Measurements from ENCODE around the gene LSMEM2.
A peak's percentile ranks its signal among the peaks of the same experiment; 100 is the strongest.
"Not testable (repeated sequence)": the region's sequence is repeated elsewhere in the genome, so short reads cannot be mapped to it uniquely, and the experiment has no call there.

LSMEM2 gene

DNA sequence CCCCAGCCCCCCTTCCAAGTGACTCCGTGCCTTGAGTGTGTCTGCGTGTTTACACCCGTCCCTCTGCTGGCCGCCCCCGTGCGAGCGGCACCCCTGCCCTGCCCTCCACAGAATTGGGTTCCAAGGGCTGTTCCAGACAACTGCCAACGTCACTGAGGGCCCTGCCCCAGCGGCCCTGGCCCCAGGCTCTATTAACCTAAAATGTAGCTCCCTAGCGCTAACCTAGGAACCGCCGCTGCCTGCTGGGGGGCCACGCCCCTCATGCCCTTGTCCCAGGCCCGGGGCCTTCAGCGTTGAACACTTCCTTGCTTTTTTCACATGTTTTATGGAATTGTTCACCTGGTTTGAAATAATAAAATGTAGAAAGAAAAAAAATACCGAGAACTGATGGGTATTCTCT lies 19.9 kb upstream of the LSMEM2 start:
- Histone ChIP-seq H2AFZ (ENCODE audit: low read length, unreplicated experiment) (no peak overlapping the region), H3K4me3 (ENCODE audit: low read depth, low read length) (no peak overlapping the region), H3K27me3 (ENCODE audit: insufficient read depth, low read length) (no peaks in the 10 kb centered on the region), H3K27ac (ENCODE audit: low read depth, low read length) (no peak overlapping the region), H3K79me2 (ENCODE audit: control insufficient read depth, insufficient read depth, low read length, unreplicated experiment) (peaks cover 14% of the 10 kb centered on the region), H3K36me3 (ENCODE audit: insufficient read depth, low read length) (peaks cover 10% of the 10 kb centered on the region), H3K4me1 (ENCODE audit: control insufficient read depth, insufficient read depth, low read length, unreplicated experiment) (peaks cover 36% of the 10 kb centered on the region)

DNA sequence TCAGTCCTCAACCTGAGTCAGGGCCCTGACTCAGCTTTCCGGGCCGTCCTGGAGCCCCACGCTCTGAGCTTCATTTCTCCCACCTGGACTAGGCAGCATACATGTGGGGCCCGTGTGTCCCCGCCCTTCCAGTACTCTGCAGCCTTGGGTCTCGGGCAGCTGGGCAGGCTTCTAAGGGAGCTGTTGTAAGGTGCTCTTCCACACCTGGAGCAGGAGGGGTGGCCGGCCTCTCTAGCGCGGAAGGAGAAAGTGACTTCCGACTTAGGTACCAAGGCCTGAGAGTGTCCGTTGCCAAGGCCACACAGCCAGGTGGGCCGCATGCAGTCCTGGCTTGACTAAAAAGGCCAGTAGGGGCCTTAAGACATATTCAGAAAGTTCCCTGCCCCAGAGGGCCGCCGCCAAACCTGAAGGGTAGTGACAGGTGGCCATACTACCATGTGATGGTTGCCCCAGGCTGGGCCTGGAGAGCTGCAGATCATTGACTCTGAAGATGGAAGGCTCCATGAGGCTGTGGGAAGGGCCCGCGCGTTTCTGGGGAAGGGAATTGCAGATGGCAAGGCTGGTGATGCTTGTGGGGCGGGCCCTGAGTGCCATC lies 19.4 kb upstream of the LSMEM2 start:
- H2AFZ ChIP-seq (ENCODE audit: low read length, unreplicated experiment): no peak overlapping the region
- H3K4me3 ChIP-seq (ENCODE audit: low read depth, low read length): no peak overlapping the region
- H3K27ac ChIP-seq (ENCODE audit: low read depth, low read length): peak overlapping the region; percentile 40; the same call in 1 of the 2 replicates

DNA sequence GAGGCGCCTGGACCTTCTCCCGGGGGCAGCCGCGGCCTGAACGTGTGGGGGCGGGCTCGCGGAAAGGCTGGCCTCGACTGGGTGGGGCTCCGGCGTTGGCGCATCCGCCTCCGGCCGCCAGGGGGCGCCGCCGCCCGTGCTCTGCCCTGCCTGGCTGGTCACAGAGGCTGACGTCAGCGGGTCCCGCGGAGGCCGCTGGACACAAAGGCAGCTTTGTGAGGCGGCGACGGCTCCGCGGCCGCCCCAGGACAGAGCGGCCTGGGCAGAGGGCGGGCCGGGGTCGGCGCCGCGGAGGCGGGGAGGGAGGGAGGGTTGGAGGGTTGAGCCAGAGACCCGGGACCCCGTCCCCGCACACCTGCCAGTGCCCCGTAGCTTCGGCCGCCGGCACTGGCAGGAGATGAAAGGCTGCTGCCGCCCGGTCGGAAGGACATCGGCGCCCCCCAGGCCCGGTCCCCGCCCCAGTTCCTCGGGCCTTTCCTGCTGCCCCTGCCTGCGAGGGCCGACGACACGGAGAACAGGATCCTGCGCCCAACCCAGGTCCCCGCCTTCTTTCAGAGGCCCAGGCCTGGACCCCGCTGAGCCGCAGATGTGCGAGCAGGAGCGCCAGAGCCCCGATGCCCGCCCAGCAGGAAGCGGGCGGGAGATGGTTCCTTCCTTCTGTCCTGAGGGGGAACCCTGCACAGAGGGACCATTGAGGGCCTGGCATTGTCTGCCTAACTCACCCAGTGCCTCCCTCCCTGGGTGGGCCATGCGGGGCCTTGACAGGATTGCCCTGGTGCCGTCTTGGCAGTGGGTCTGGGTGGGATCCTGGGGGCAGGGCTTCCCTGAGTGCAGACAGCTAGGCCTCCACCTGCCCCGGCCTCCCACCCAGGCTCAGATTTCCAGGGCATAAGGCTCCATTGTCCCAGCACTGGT lies 18.6 kb upstream of the LSMEM2 start:
- Histone ChIP-seq H2AFZ (ENCODE audit: low read length, unreplicated experiment) (peak overlapping the region; percentile 17), H3K4me3 (ENCODE audit: low read depth, low read length) (peak overlapping the region; percentile 74), H3K36me3 (ENCODE audit: insufficient read depth, low read length) (peaks cover 10% of the 10 kb centered on the region), H3K27ac (ENCODE audit: low read depth, low read length) (peak overlapping the region; percentile 61), H3K4me1 (ENCODE audit: control insufficient read depth, insufficient read depth, low read length, unreplicated experiment) (peaks cover 36% of the 10 kb centered on the region), H3K27me3 (ENCODE audit: insufficient read depth, low read length) (no peaks in the 10 kb centered on the region), H3K79me2 (ENCODE audit: control insufficient read depth, insufficient read depth, low read length, unreplicated experiment) (peaks cover 7% of the 10 kb centered on the region)

More for the DNA sequence above, 19.4 kb upstream of the LSMEM2 start:
- H3K4me1 ChIP-seq (ENCODE audit: control insufficient read depth, insufficient read depth, low read length, unreplicated experiment): peaks cover 36% of the 10 kb centered on the region
- peaks cover 13% of the 10 kb centered on the region for H3K79me2 ChIP-seq (ENCODE audit: control insufficient read depth, insufficient read depth, low read length, unreplicated experiment)
- no peaks in the 10 kb centered on the region for H3K27me3 ChIP-seq (ENCODE audit: insufficient read depth, low read length)
- peaks cover 10% of the 10 kb centered on the region for H3K36me3 ChIP-seq (ENCODE audit: insufficient read depth, low read length)

DNA sequence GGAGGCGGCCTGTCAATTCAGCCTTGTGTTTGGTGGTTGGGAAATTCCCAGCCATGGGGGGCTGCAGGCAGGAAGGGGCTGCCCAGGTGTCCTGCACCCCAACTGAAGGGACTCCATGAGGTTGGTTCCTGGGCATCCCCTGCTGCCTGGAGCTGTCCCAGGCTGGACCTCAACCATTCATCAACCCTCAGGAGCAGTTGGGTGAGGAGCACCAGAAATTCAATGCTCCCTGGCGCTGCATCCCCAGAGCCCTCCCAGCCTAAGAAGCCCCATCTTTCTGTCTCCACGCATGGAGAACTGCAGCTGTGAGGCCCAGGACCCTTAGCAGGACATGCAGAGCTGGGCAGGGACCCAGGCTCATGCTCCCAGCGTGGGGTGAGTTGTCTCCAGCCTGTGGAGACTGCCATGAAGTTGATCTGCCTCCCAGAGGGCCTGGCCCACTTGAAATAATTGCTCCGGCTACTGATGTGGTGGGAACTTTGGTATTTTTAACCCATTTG lies 17.9 kb upstream of the LSMEM2 start:
- H3K4me3 ChIP-seq (ENCODE audit: low read depth, low read length): peak overlapping the region; percentile 74

DNA sequence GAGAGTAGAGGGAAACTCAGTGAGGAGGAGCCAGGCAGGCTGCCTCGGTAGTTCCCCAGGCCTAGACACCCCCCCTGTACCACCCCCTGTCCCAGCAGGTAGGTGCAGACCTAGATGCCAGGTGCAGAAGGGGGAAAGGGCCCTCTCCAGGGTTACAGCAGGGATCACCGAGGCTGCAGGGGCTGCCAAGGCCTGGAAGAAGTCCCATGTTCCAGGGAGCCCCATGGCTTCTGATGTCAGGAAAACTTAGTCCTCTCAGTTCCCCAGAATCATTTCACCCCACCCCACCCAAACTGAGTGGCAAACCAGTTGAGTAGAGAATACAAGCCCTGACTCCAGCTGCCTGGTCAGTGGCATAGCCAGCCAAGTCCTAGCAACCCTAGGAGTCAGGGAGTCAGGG lies 17.4 kb upstream of the LSMEM2 start:
- Histone ChIP-seq H3K4me3 (ENCODE audit: low read depth, low read length) (no peak overlapping the region), H3K27ac (ENCODE audit: low read depth, low read length) (no peak overlapping the region), H2AFZ (ENCODE audit: low read length, unreplicated experiment) (no peak overlapping the region), H3K27me3 (ENCODE audit: insufficient read depth, low read length) (no peaks in the 10 kb centered on the region), H3K4me1 (ENCODE audit: control insufficient read depth, insufficient read depth, low read length, unreplicated experiment) (peaks cover 35% of the 10 kb centered on the region), H3K79me2 (ENCODE audit: control insufficient read depth, insufficient read depth, low read length, unreplicated experiment) (peaks cover 4% of the 10 kb centered on the region), H3K36me3 (ENCODE audit: insufficient read depth, low read length) (peaks cover 9% of the 10 kb centered on the region)

More for the DNA sequence above, 17.9 kb upstream of the LSMEM2 start:
- H3K27me3 ChIP-seq (ENCODE audit: insufficient read depth, low read length): no peaks in the 10 kb centered on the region
- H3K27ac ChIP-seq (ENCODE audit: low read depth, low read length): no peak overlapping the region
- H3K79me2 ChIP-seq (ENCODE audit: control insufficient read depth, insufficient read depth, low read length, unreplicated experiment): peaks cover 4% of the 10 kb centered on the region
- H3K4me1 ChIP-seq (ENCODE audit: control insufficient read depth, insufficient read depth, low read length, unreplicated experiment): peaks cover 35% of the 10 kb centered on the region
- peaks cover 10% of the 10 kb centered on the region for H3K36me3 ChIP-seq (ENCODE audit: insufficient read depth, low read length)
- H2AFZ ChIP-seq (ENCODE audit: low read length, unreplicated experiment): no peak overlapping the region

DNA sequence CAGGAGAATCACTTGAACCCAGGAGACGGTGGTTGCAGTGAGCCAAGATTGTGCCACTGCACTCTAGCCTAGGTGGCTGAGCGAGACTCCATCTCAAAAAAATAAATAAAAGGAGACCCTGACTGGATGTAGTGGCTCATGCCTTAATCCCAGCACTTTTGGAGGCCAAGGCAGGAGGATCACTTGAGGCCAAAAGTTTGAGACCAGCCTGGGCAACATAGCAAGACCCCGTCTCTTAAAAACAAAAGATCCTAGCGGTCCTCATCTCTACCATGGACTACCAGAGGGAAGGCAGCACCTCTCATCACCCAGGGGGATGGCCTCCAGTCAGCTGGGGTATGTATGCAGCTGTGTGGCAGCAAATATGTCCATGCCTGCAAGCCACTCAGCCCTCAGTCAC lies 16.7 kb upstream of the LSMEM2 start:
- H2AFZ ChIP-seq (ENCODE audit: low read length, unreplicated experiment); H3K4me3 ChIP-seq (ENCODE audit: low read depth, low read length); H3K27ac ChIP-seq (ENCODE audit: low read depth, low read length); H3K36me3 ChIP-seq (ENCODE audit: insufficient read depth, low read length); H3K79me2 ChIP-seq (ENCODE audit: control insufficient read depth, insufficient read depth, low read length, unreplicated experiment); H3K27me3 ChIP-seq (ENCODE audit: insufficient read depth, low read length): not testable (repeated sequence)
- peaks cover 35% of the 10 kb centered on the region for H3K4me1 ChIP-seq (ENCODE audit: control insufficient read depth, insufficient read depth, low read length, unreplicated experiment)

DNA sequence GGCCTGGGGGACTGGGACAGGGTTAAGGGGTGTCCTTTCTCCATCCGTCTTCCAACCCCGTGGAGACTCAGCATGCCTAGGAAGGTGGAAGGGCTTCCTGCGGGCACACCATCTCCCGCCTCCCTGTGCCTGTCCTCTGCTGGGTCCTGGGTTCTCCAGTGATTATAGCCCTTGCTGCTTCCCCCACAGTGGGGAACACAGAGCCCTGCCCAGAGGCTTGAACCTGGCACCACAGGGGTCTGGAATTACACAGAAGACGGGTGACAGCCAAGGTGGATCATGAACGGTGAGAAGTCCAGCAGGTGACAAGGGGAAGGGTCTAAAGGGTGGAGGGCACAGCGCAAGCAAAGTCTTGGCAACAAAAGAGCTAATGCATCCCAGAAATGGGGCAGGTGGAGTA lies 16.1 kb upstream of the LSMEM2 start:
- Histone ChIP-seq H3K27ac (ENCODE audit: low read depth, low read length) (no peak overlapping the region), H3K27me3 (ENCODE audit: insufficient read depth, low read length) (no peaks in the 10 kb centered on the region), H3K4me1 (ENCODE audit: control insufficient read depth, insufficient read depth, low read length, unreplicated experiment) (peaks cover 35% of the 10 kb centered on the region), H3K4me3 (ENCODE audit: low read depth, low read length) (no peak overlapping the region), H2AFZ (ENCODE audit: low read length, unreplicated experiment) (no peak overlapping the region), H3K36me3 (ENCODE audit: insufficient read depth, low read length) (no peaks in the 10 kb centered on the region), H3K79me2 (ENCODE audit: control insufficient read depth, insufficient read depth, low read length, unreplicated experiment) (no peaks in the 10 kb centered on the region)

DNA sequence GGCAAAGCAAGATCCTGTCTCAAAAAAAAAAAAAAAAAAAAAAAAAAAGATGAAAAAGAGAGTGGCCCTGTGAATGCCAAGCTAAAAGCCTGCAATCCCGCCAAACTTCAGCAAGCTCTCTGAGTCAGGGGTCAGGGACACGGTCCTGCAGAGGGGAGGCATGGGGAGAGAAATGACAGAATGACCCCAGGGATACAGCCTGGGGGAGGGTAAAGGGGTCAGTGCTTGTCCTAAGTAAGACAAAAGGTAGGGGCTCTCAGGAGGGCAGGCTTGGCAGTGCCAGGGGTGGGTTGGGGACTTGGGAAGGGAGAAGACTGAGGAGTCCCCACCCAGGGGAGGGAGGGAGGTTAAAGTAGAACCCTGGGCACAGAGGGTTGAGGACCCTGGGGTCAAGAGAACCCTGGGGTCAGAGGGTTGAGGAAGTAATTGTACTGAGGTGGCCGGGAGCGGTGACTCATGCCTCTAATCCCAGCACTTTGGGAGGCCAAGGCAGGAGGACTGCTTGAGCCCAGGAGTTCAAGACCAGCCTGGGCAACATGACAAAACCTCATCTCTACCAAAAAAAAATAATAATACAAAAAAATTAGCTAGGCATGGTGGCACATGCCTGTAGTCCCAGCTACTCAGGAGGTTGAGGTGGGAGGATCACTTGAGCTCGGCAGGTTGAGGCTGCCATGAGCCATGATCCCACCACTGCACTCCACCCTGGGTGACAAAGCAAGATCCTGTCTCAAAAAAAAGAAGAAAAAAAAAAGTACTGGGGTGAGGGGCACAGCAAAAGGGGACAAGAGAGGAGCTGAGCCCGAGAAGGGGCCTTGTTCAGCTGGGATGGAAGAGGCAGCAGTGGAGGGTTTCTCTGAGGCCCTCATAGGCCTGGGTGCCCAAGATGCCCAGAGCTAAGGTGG lies 15.2 kb upstream of the LSMEM2 start:
- H3K36me3 ChIP-seq (ENCODE audit: insufficient read depth, low read length): no peaks in the 10 kb centered on the region

DNA sequence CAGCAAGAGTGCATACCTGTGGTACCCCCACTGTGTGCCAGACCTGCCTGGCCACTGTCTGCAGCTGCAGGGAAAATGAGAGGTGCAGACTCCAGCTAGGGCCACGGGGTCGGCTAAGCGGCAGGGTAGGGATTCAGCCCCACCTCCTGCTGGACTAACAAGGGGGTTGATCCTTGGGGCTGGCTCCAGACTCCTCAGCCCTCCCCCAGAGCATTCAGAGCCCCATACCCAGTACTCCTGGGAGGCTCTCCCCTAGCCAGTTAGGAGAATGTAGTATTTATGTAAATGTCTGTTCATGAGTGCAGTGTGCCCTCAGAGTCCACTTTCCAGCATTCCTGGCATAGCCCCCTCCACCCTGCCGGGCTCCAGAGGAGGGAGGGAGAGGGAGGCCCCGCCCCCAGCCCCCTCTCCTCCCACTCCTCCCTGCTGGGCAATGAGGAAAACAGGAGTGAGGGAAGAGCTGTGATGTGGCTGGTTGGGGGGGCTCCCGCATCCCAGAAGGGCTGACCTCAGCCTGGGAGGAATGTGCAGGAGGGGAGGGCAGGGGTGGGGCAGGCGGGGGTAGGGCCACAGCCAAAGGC lies 14.4 kb upstream of the LSMEM2 start:
- no peaks in the 10 kb centered on the region for H3K27me3 ChIP-seq (ENCODE audit: insufficient read depth, low read length)

More for the DNA sequence above, 15.2 kb upstream of the LSMEM2 start:
- Histone ChIP-seq H3K4me1 (ENCODE audit: control insufficient read depth, insufficient read depth, low read length, unreplicated experiment) (peaks cover 39% of the 10 kb centered on the region), H3K79me2 (ENCODE audit: control insufficient read depth, insufficient read depth, low read length, unreplicated experiment) (no peaks in the 10 kb centered on the region), H3K27me3 (ENCODE audit: insufficient read depth, low read length) (no peaks in the 10 kb centered on the region), H2AFZ (ENCODE audit: low read length, unreplicated experiment) (no peak overlapping the region), H3K27ac (ENCODE audit: low read depth, low read length) (peak overlapping the region; percentile 36; the same call in 1 of the 2 replicates), H3K4me3 (ENCODE audit: low read depth, low read length) (no peak overlapping the region)

DNA sequence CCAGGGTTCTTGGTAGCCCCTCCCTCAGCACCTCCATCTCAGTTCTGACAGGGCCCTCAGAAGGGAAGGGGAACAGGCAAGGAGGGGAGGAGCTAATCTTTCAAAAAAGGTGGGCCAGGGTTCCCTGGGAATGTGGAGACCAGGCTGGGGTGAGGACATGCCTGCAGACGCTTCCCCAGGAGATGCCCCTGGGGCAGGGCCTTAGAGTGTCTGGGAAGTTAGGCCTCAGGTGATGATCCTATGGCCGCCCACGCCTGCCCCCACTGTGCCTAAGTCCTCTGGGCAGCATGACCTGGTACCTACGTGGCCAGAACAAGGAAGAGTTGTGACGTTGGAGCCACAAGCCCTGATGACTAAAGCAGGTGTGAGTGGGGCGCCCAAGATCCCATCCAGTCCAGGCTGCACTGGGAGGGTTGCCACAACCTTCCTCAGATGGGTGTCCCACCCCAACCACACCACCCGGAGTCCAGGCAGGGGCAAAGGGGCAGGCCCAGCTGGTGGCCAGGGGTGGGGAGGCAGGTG lies 13.9 kb upstream of the LSMEM2 start:
- no peak overlapping the region for H2AFZ ChIP-seq (ENCODE audit: low read length, unreplicated experiment)
- no peaks in the 10 kb centered on the region for H3K36me3 ChIP-seq (ENCODE audit: insufficient read depth, low read length)
- no peak overlapping the region for H3K4me3 ChIP-seq (ENCODE audit: low read depth, low read length)
- H3K27me3 ChIP-seq (ENCODE audit: insufficient read depth, low read length): no peaks in the 10 kb centered on the region
- no peaks in the 10 kb centered on the region for H3K79me2 ChIP-seq (ENCODE audit: control insufficient read depth, insufficient read depth, low read length, unreplicated experiment)
- H3K27ac ChIP-seq (ENCODE audit: low read depth, low read length): no peak overlapping the region
- H3K4me1 ChIP-seq (ENCODE audit: control insufficient read depth, insufficient read depth, low read length, unreplicated experiment): peaks cover 46% of the 10 kb centered on the region

More for the DNA sequence above, 14.4 kb upstream of the LSMEM2 start:
- Histone ChIP-seq H3K79me2 (ENCODE audit: control insufficient read depth, insufficient read depth, low read length, unreplicated experiment) (no peaks in the 10 kb centered on the region), H2AFZ (ENCODE audit: low read length, unreplicated experiment) (no peak overlapping the region), H3K27ac (ENCODE audit: low read depth, low read length) (no peak overlapping the region), H3K36me3 (ENCODE audit: insufficient read depth, low read length) (no peaks in the 10 kb centered on the region), H3K4me1 (ENCODE audit: control insufficient read depth, insufficient read depth, low read length, unreplicated experiment) (peaks cover 45% of the 10 kb centered on the region), H3K4me3 (ENCODE audit: low read depth, low read length) (no peak overlapping the region)

All from ACC112 (cell line).